T-cell (primary cell): ENCODE results near the gene NECTIN4. TPM values are rescaled to one million over a fixed set of nuclear protein-coding genes. Genes with fewer than 3 reads are reported as not detected.
A peak's percentile ranks its signal among the peaks of the same experiment; 100 is the strongest.
"Not testable (repeated sequence)": the region's sequence is repeated elsewhere in the genome, so short reads cannot be mapped to it uniquely, and the experiment has no call there.

Experiments
- ATAC-seq, 4 experiments: fragments of 200-7000 bp in 3 of 4; fragments of 150-1000 bp in 1 of 4; cut with Tn5 transposase; replicated peaks in 1 of 4; 1 replicate in 3 of 4; 2 replicates in 1 of 4; pipeline ENCODE4 v1.10.0; 2021; ENCODE audit warnings: moderate library complexity in 3 of 4, mild to moderate bottlenecking in 2 of 4, moderate number of reproducible peaks in 1 of 4
- CTCF ChIA-PET, 2 donors: fragments of 300-600 bp; sonication (Branson Sonifier 250); formaldehyde crosslinking; loops; one replicate each; lab custom pipeline; 2022; ENCODE audit warnings: antibody characterized with exemption in 2 of 2; lab: Charles Lee
- POLR2A ChIA-PET, 2 donors: fragments of 300-600 bp; sonication (Branson Sonifier 250); formaldehyde crosslinking; loops; one replicate each; lab custom pipeline; 2022; ENCODE audit warnings: antibody characterized with exemption in 2 of 2; lab: Charles Lee
- DNase-seq, 35 experiments: peaks; one replicate each; pipeline versions ENCODE4 v3.0.0 to v3.0.0-alpha.2; 2013 to 2023
- H3K27ac ChIP-seq: one replicate; pipeline ENCODE4 v1.5.1; 2013; ENCODE audit warnings: low read length
- H3K27me3 ChIP-seq, 2 experiments: replicated peaks in 1 of 2; 1 replicate in 1 of 2; 2 replicates in 1 of 2; pipeline versions ENCODE4 v1.6.1 to v1.7.0; 2013; ENCODE audit warnings: low read length in 1 of 2, mixed read lengths in 1 of 2; ENCODE audit not compliant: control insufficient read depth in 2 of 2, insufficient read depth in 2 of 2; ENCODE audit errors: extremely low read depth in 1 of 2
- H3K36me3 ChIP-seq, 2 donors: 1 replicate in 1 of 2; 2 replicates in 1 of 2; pipeline versions ENCODE4 v1.6.1 to v1.7.0; 2013; ENCODE audit warnings: low read length in 1 of 2; ENCODE audit not compliant: control insufficient read depth in 2 of 2, insufficient read depth in 1 of 2; ENCODE audit errors: extremely low read depth in 1 of 2
- H3K4me1 ChIP-seq, 2 experiments: 1 replicate in 1 of 2; 2 replicates in 1 of 2; pipeline versions ENCODE4 v1.6.1 to v1.7.0; 2013; ENCODE audit warnings: low read length in 2 of 2, mixed read lengths in 1 of 2; ENCODE audit not compliant: insufficient read depth in 2 of 2, control insufficient read depth in 1 of 2; ENCODE audit errors: extremely low read depth in 1 of 2
- H3K4me3 ChIP-seq, 2 donors: 1 replicate in 1 of 2; 2 replicates in 1 of 2; pipeline versions ENCODE4 v1.5.1 to v1.7.0; 2013; ENCODE audit warnings: mild to moderate bottlenecking in 2 of 2, low read length in 1 of 2, moderate library complexity in 1 of 2; ENCODE audit not compliant: control insufficient read depth in 1 of 2; ENCODE audit errors: extremely low read depth in 1 of 2
- H3K9me3 ChIP-seq: 2 replicates; pipeline ENCODE4 v1.7.0; 2013
- H3K27ac Mint-ChIP-seq, 2 donors: one replicate each; pipeline ENCODE4 v1.8.0; 2020 to 2021; ENCODE audit warnings: mild to moderate bottlenecking in 2 of 2, mixed read lengths in 2 of 2
- H3K27me3 Mint-ChIP-seq, 2 donors: one replicate each; pipeline ENCODE4 v1.8.0; 2021 to 2022; ENCODE audit warnings: mixed read lengths in 2 of 2
- H3K36me3 Mint-ChIP-seq: one replicate; pipeline ENCODE4 v1.8.0; 2021; ENCODE audit warnings: mixed read lengths
- H3K4me1 Mint-ChIP-seq, 3 donors: one replicate each; pipeline ENCODE4 v1.8.0; 2020 to 2022; ENCODE audit warnings: mixed read lengths in 3 of 3, mild to moderate bottlenecking in 1 of 3
- H3K4me3 Mint-ChIP-seq, 3 donors: one replicate each; pipeline ENCODE4 v1.8.0; 2020 to 2022; ENCODE audit warnings: mild to moderate bottlenecking in 3 of 3, mixed read lengths in 3 of 3, moderate library complexity in 3 of 3
- H3K9me3 Mint-ChIP-seq, 3 donors: one replicate each; pipeline ENCODE4 v1.8.0; 2020 to 2022; ENCODE audit warnings: mixed read lengths in 3 of 3
- WGBS: methylation state at CpG from one replicate; pipeline ENCODE4 v1.1.5; 2013; ENCODE audit warnings: missing lambda C conversion rate; ENCODE audit not compliant: insufficient coverage; 5-methylcytosine and 5-hydroxymethylcytosine counted together
- total RNA-seq, 35 experiments: library from RNA in 6 of 35; stranded (reverse) in 6 of 35; fragments of 120-200 nt in 1 of 35; gene quantifications; one replicate each; pipeline versions ENCODE4 v1.2.1 to v1.2.4 and lab custom pipeline; 2013 to 2026

The NECTIN4 gene
- total RNA-seq, 5 donors from 2014 or later (not counting 1 experiment from before 2014, with no cell fraction given), result 0.06 TPM; not detected in 4

DNA sequence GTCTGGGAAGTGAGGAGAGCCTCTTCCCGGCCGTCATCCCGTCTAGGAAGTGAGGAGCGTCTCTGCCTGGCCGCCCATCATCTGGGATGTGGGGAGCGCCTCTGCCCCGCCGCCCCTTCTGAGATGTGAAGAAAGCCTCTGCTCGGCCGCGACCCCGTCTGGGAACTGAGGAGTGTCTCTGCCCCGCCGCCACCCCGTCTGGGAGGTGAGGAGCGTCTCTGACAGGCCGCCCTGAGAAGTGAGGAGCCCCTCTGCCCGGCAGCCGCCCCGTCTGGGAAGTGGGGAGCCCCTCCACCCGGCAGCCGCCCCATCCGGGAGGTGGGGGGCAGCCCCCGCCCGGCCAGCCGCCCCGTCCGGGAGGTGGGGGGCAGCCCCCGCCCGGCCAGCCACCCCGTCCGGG lies 59.9 kb downstream of the NECTIN4 start:
- POLR2A ChIA-PET, H3K27me3 ChIP-seq, H3K4me3 Mint-ChIP-seq, H3K27me3 Mint-ChIP-seq, H3K4me1 ChIP-seq, H3K27ac Mint-ChIP-seq, H3K4me3 ChIP-seq, ATAC-seq, DNase-seq, CTCF ChIA-PET, H3K9me3 ChIP-seq, H3K36me3 ChIP-seq, H3K9me3 Mint-ChIP-seq, H3K27ac ChIP-seq: not testable (repeated sequence)
- Mint-ChIP-seq H3K4me1 (peaks cover 9 to 20% (median 18%) of the 10 kb centered on the region in 3 donors), H3K36me3 (peaks cover 12% of the 10 kb centered on the region)
- 100% methylated on average over 6 of the region's 32 CpGs for WGBS

DNA sequence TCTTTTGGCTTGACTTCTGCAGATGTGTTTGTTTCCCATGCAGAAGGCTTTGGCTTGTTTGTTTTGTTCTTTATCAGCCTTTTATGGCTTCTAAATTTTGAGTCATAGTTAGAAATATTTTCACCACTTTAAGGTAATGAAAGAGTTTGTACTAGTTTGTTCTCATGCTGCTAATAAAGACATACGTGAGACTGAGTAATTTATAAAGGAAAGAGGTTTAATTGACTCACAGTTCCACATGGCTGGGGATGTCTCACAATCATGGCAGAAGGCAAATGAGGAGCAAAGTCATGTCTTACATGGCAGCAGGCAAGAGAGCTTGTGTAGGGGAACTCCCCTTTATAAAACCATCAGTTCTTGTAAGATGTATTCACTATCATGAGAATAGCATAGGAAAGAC lies 62.4 kb downstream of the NECTIN4 start:
- Mint-ChIP-seq H3K4me1 (peaks cover 2 to 19% (median 8%) of the 10 kb centered on the region in 3 donors), H3K27ac (peak overlapping the region; percentile 0 to 19)
- H3K36me3 Mint-ChIP-seq, H3K27me3 ChIP-seq, H3K36me3 ChIP-seq, H3K4me3 ChIP-seq, H3K9me3 Mint-ChIP-seq, H3K27me3 Mint-ChIP-seq, H3K4me3 Mint-ChIP-seq, H3K4me1 ChIP-seq, H3K27ac ChIP-seq, H3K9me3 ChIP-seq, DNase-seq, ATAC-seq: not testable (repeated sequence)
- WGBS, result 80% methylated on average over 1 of the region's 1 CpG
- ChIA-PET POLR2A (interaction anchor here in 1 of 2 donors (0.6 to 0.7 kb wide), 3 partner anchors 18 to 929 kb away, joined by 3 to 4 read pairs (median 4); no protein-coding TSS in a partner anchor), CTCF (interaction anchor here (0.6 to 0.8 kb wide), 5 partner anchors 14 to 82 kb away, joined by 3 to 5 read pairs (median 4); no protein-coding TSS in a partner anchor)

DNA sequence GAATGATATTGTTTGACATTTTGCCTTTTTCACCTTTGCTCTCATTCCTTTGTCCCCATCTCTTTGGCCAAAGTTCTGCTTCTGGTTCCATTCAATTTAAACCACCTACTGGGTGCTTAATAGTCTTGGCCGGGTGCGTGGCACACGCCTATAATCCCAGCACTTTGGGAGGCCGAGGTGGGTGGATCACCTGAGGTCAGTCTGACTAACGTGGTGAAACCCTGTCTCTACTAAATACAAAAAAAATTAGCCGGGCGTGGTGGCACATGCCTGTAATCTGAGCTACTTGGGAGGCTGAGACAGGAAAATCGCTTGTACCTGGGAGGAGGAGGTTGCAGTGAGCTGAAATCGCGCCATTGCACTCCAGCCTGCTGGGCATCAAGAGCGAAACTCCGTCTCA lies 66.9 kb downstream of the NECTIN4 start:
- H3K27me3 ChIP-seq, DNase-seq, H3K4me3 ChIP-seq, H3K36me3 ChIP-seq, H3K36me3 Mint-ChIP-seq, H3K9me3 Mint-ChIP-seq, H3K27ac ChIP-seq, H3K9me3 ChIP-seq, ATAC-seq, H3K27me3 Mint-ChIP-seq: not testable (repeated sequence)
- peaks cover 10 to 19% of the 10 kb centered on the region in 2 experiments for H3K4me1 ChIP-seq
- POLR2A ChIA-PET, result interaction anchor here in 1 of 2 donors (0.7 kb wide), 1 partner anchor 77 kb away, joined by 3 read pairs; no protein-coding TSS in a partner anchor
- Mint-ChIP-seq H3K27ac (peak overlapping the region; percentile 39 to 41), H3K4me3 (peak overlapping the region; percentile 34 to 94 (median 92)), H3K4me1 (peaks cover 29 to 47% (median 35%) of the 10 kb centered on the region in 3 donors)
- CTCF ChIA-PET, result interaction anchor here in 1 of 2 donors (0.7 kb wide), 1 partner anchor 9 kb away, joined by 3 read pairs; no protein-coding TSS in a partner anchor
- WGBS, result 100% methylated on average over 7 of the region's 12 CpGs

DNA sequence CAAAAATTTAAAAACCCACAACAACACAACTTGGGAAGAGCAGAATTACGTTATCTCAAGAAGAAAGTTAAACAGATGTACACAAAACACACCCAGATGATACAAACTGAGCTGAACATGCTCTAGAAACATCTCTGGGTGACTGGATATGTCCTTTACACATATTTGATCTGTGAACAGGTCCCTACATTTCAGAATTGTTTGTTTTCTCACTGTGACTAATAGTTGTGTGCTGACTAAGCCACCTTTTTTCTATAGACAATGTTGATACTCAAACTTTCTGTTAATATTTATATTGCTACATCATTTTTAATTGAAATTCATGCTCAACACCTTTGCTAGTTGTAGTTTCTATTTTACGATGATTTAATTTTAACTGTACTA lies 67.4 kb downstream of the NECTIN4 start:
- no peak for ATAC-seq
- Mint-ChIP-seq H3K4me3 (peak overlapping the region; percentile 92 to 94 (median 94)), H3K36me3 (peaks cover 2% of the 10 kb centered on the region), H3K4me1 (peaks cover 29 to 49% (median 36%) of the 10 kb centered on the region in 3 donors), H3K27me3 (no peaks in the 10 kb centered on the region), H3K27ac (peak overlapping the region; percentile 82 to 93), H3K9me3 (no peaks in the 10 kb centered on the region)
- Histone ChIP-seq H3K9me3 (no peaks in the 10 kb centered on the region), H3K27me3 (no peaks in the 10 kb centered on the region), H3K27ac (no peak overlapping the region), H3K36me3 (no peaks in the 10 kb centered on the region), H3K4me1 (peaks cover 10 to 19% of the 10 kb centered on the region in 2 experiments), H3K4me3 (no peak overlapping the region)
- no peak for DNase-seq
- ChIA-PET POLR2A (interaction anchor here (0.7 to 1.5 kb wide), 3 partner anchors 16 to 347 kb away, joined by 3 to 7 read pairs (median 3); partner anchors contain the start of gene TSTD1 (in 1 of the 2)), CTCF (interaction anchor here (1.2 to 1.8 kb wide), 4 partner anchors 10 to 204 kb away, joined by 5 to 12 read pairs (median 10); partner anchors contain the start of genes TOMM40L (in 1 of the 2) and TSTD1 (in 1 of the 2))
- WGBS, result 50% methylated on average over 1 of the region's 2 CpGs

DNA sequence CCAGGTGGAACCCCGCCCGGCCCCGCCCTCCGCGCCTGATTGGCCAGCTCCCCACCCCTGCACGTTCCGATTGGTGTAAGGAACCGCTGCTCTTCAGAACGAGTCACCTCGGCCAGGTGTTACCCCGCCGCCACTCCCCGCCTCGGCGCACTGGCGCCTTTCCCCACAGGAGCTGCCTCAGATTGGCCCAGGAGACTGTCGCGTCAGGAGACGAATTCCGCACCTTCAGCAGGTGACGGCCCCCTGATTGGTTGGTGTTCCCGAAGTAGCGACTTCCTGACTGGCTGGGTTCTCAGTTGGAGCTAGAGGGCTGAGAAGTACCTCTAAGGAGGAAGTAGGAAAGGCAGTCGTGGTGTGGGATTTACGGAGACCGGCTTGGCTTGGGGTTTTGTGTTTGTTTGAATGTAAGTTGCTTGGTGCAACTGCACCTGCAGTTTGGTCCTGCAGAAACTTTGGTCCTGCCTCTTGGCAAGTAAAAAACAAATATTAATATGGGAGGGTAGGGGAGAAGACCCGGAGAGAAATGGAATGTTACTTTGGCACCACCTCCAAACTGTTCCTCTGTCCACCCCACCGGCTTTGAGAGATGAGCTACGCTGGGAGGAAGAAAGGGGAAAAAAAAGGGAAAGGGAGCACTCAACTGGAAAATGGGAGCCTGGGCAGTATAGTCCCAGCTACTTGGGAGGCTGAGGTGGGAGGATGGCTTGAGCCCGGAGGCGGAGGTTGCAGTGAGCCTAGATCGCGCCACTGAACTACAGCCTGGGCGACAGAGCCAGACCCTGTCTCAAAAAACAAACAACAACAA lies 68.0 kb downstream of the NECTIN4 start:
- peak; percentile 72 to 94 (median 91) for DNase-seq
- WGBS, result 15% methylated on average over 29 of the region's 34 CpGs
- H3K9me3 Mint-ChIP-seq, result no peaks in the 10 kb centered on the region
- Histone ChIP-seq H3K4me3 (peak overlapping the region; percentile 74 to 83), H3K27me3 (no peaks in the 10 kb centered on the region), H3K4me1 (peaks cover 10 to 19% of the 10 kb centered on the region in 2 experiments), H3K27ac (peak overlapping the region; percentile 64), H3K9me3 (no peaks in the 10 kb centered on the region), H3K36me3 (no peaks in the 10 kb centered on the region)
- H3K4me3 Mint-ChIP-seq, result peak overlapping the region; percentile 92 to 94 (median 94)
- H3K36me3 Mint-ChIP-seq, result no peaks in the 10 kb centered on the region
- peak overlapping the region; percentile 82 to 93 for H3K27ac Mint-ChIP-seq
- H3K27me3 Mint-ChIP-seq, result no peaks in the 10 kb centered on the region
- CTCF ChIA-PET, result interaction anchor here (0.5 to 1.8 kb wide), 18 partner anchors 9 to 624 kb away, joined by 3 to 12 read pairs (median 5); partner anchors contain the start of genes CD48 (in 1 of the 2), PPOX (in 1 of the 2), TOMM40L (in 1 of the 2) and TSTD1 (in 1 of the 2)
- H3K4me1 Mint-ChIP-seq, result peaks cover 29 to 49% (median 40%) of the 10 kb centered on the region in 3 donors
- POLR2A ChIA-PET, result interaction anchor here (0.5 to 1.7 kb wide), 24 partner anchors 9 to 532 kb away, joined by 3 to 12 read pairs (median 4); partner anchors contain the start of genes DEDD (in 2 of the 2), ARHGAP30 (in 1 of the 2), PCP4L1 (in 1 of the 2) and TSTD1 (in 1 of the 2)
- peak; percentile 94 to 97 (median 95) for ATAC-seq
